PC-9 (cell line): Measurements from ENCODE around the gene PRDM9. TPM values are rescaled to one million over a fixed set of nuclear protein-coding genes. Genes with fewer than 3 reads are reported as not detected.

Experiments used
- BruUV-seq: library from RNA; stranded (reverse); fragments of 400-500 nt; replicated peaks from 2 replicates; lab custom pipeline; 2021; lab: Mats Ljungman, UMichigan
- CTCF ChIA-PET: fragments of 300-600 bp; sonication (Branson Sonifier 250); formaldehyde crosslinking; loops from one replicate; lab custom pipeline; 2022; ENCODE audit warnings: antibody characterized with exemption; lab: Charles Lee
- POLR2A ChIA-PET: fragments of 300-600 bp; sonication (Branson Sonifier 250); formaldehyde crosslinking; loops from one replicate; lab custom pipeline; 2022; ENCODE audit warnings: antibody characterized with exemption; ENCODE audit not compliant: unreplicated experiment; lab: Charles Lee
- DNase-seq, 2 experiments: peaks; one replicate each; pipeline versions ENCODE4 v3.0.0 to v3.0.0-alpha.2; 2015 to 2022; ENCODE audit warnings: mixed read lengths in 1 of 2
- H2AFZ ChIP-seq: fragments of 200-600 bp; sonication (generic); 2 replicates; pipeline ENCODE4 v1.8.1; 2017; ENCODE audit warnings: antibody characterized with exemption
- H3F3A ChIP-seq: fragments of 200-600 bp; sonication (generic); 2 replicates; pipeline ENCODE4 v1.8.1; 2017; ENCODE audit warnings: antibody characterized with exemption, mild to moderate bottlenecking, low read depth; ENCODE audit not compliant: insufficient read depth
- H3K27ac ChIP-seq: fragments of 200-600 bp; sonication (generic); 2 replicates; pipeline ENCODE4 v1.6.1; 2016; ENCODE audit warnings: mixed run types
- H3K27me3 ChIP-seq: fragments of 200-600 bp; sonication (generic); 2 replicates; pipeline ENCODE4 v1.6.1; 2016; ENCODE audit warnings: low read depth, mixed run types; ENCODE audit not compliant: insufficient read depth
- H3K36me3 ChIP-seq: fragments of 200-600 bp; sonication (generic); 2 replicates; pipeline ENCODE4 v1.6.1; 2016; ENCODE audit warnings: low read depth, mixed run types
- H3K4me1 ChIP-seq: fragments of 200-600 bp; sonication (generic); replicated peaks from 2 replicates; pipeline ENCODE4 v1.6.1; 2016; ENCODE audit warnings: mixed run types; ENCODE audit not compliant: insufficient read depth
- H3K4me2 ChIP-seq: fragments of 200-600 bp; sonication (generic); 2 replicates; pipeline ENCODE4 v1.6.1; 2017; ENCODE audit warnings: mixed run types
- H3K4me3 ChIP-seq: fragments of 200-600 bp; sonication (generic); 2 replicates; pipeline ENCODE4 v1.6.1; 2016; ENCODE audit warnings: mixed run types
- H3K79me2 ChIP-seq: fragments of 200-600 bp; sonication (generic); 2 replicates; pipeline ENCODE4 v1.6.1; 2017; ENCODE audit warnings: low read depth, mixed run types
- H3K9me2 ChIP-seq: fragments of 200-600 bp; sonication (generic); 2 replicates; pipeline ENCODE4 v1.8.1; 2017; ENCODE audit warnings: mild to moderate bottlenecking; ENCODE audit not compliant: insufficient read depth
- H3K9me3 ChIP-seq: fragments of 200-600 bp; sonication (generic); 2 replicates; pipeline ENCODE4 v1.8.1; 2016; ENCODE audit warnings: low read depth; ENCODE audit not compliant: insufficient read depth
- H4K20me1 ChIP-seq: fragments of 200-600 bp; sonication (generic); 2 replicates; pipeline ENCODE4 v1.8.1; 2017; ENCODE audit not compliant: insufficient read depth
- CTCF ChIP-seq: fragments of 200-600 bp; sonication (generic); conservative IDR thresholded peaks from 2 replicates; pipeline ENCODE4 v1.6.1; 2017; ENCODE audit warnings: mixed run types, antibody characterized with exemption, mild to moderate bottlenecking, moderate library complexity
- EZH2 ChIP-seq: fragments of 200-600 bp; sonication (generic); IDR thresholded peaks from 2 replicates; pipeline ENCODE4 v1.8.0; 2017; ENCODE audit warnings: antibody characterized with exemption, low read depth
- intact Hi-C: fragments of 100-400 bp; cut with micrococcal nuclease; formaldehyde crosslinking; loops from one replicate; pipeline ENCODE4 v1.10.0; 2022; ENCODE audit not compliant: unreplicated experiment
- total RNA-seq: library from RNA; stranded (reverse); gene quantifications from 2 replicates; pipeline ENCODE4 v1.2.3, GENCODE V29; 2021

PRDM9 gene
- total RNA-seq, 1 experiment from 2014 or later, result not detected

- no peak for DNase-seq
- TF ChIP-seq CTCF, result no peak
- no peak for TF ChIP-seq EZH2
- no peaks in the 10 kb centered on the region for H3K27me3 ChIP-seq
- no peaks in the 10 kb centered on the region for H3K79me2 ChIP-seq
- ChIA-PET POLR2A (no interaction called here), CTCF (no interaction called here)
- H3K4me3 ChIP-seq, result no peak overlapping the region
- H3F3A ChIP-seq, result peaks cover under 1% of the 10 kb centered on the region; the same call in 1 of the 2 replicates
- H2AFZ ChIP-seq, result no peak overlapping the region
- BruUV-seq, result no TSS peak
- H3K9me2 ChIP-seq, result no peaks in the 10 kb centered on the region
- intact Hi-C loops, result no loop called here
- H3K9me3 ChIP-seq, result no peaks in the 10 kb centered on the region; the same call in 1 of the 2 replicates
- no peaks in the 10 kb centered on the region for H3K4me1 ChIP-seq
- H3K4me2 ChIP-seq, result no peak overlapping the region
- H4K20me1 ChIP-seq, result no peaks in the 10 kb centered on the region
- no peaks in the 10 kb centered on the region for H3K36me3 ChIP-seq
- H3K27ac ChIP-seq, result no peak overlapping the region
These were observed 45.8 kb upstream of the PRDM9 start for GRCh38 chr5:23461576-23461975.

- Histone ChIP-seq H4K20me1 (no peaks in the 10 kb centered on the region), H3K27me3 (no peaks in the 10 kb centered on the region), H3K4me2 (no peak overlapping the region), H3K4me3 (no peak overlapping the region), H3K4me1 (no peaks in the 10 kb centered on the region), H3K79me2 (no peaks in the 10 kb centered on the region), H3K9me2 (no peaks in the 10 kb centered on the region), H3K27ac (peak overlapping the region; percentile 16; the same call in 1 of the 2 replicates), H3F3A (peaks cover 3% of the 10 kb centered on the region; the same call in 1 of the 2 replicates), H3K9me3 (no peaks in the 10 kb centered on the region; the same call in 1 of the 2 replicates), H3K36me3 (no peaks in the 10 kb centered on the region), H2AFZ (no peak overlapping the region)
- no peak for TF ChIP-seq CTCF
- TF ChIP-seq EZH2, result no peak
- ChIA-PET CTCF (no interaction called here), POLR2A (no interaction called here)
- peak; percentile 48 to 70 for DNase-seq
- intact Hi-C loops, result no loop called here
- no TSS peak for BruUV-seq
These were observed 41.0 kb upstream of the PRDM9 start for GRCh38 chr5:23466401-23466912.

GRCh38 chr5:23468658-23469057 is 38.8 kb upstream of the PRDM9 start:
- peaks cover 3% of the 10 kb centered on the region; the same call in 1 of the 2 replicates for H3F3A ChIP-seq
- no peaks in the 10 kb centered on the region for H3K79me2 ChIP-seq
- no peak for DNase-seq
- H4K20me1 ChIP-seq, result no peaks in the 10 kb centered on the region
- no TSS peak for BruUV-seq
- H3K27ac ChIP-seq, result no peak overlapping the region
- no peaks in the 10 kb centered on the region for H3K4me1 ChIP-seq
- H3K4me2 ChIP-seq, result no peak overlapping the region
- no peak overlapping the region for H2AFZ ChIP-seq
- ChIA-PET CTCF (no interaction called here), POLR2A (no interaction called here)
- H3K27me3 ChIP-seq, result no peaks in the 10 kb centered on the region
- no peaks in the 10 kb centered on the region; the same call in 1 of the 2 replicates for H3K9me3 ChIP-seq
- TF ChIP-seq CTCF (no peak), EZH2 (no peak)
- H3K9me2 ChIP-seq, result no peaks in the 10 kb centered on the region; the same call in 1 of the 2 replicates
- no peaks in the 10 kb centered on the region for H3K36me3 ChIP-seq
- intact Hi-C loops, result no loop called here
- H3K4me3 ChIP-seq, result no peak overlapping the region
